Activated CD8-positive, alpha-beta memory T cell treated with anti-CD3 and anti-CD28 coated beads, Interleukin-2, amount 50 U/mL, for 48 hours (primary cell): ENCODE data around the gene PPDPF.

Experiments
- DNase-seq: peaks from one replicate; pipeline ENCODE4 v3.0.0-alpha.2; 2020

The PPDPF gene

GRCh38 chr20:63522091-63522868 lies 1.7 kb downstream of the PPDPF start:
- no peak for DNase-seq

GRCh38 chr20:63522981-63523611 lies 2.5 kb downstream of the PPDPF start:
- no peak for DNase-seq

- DNase-seq: no peak
Measured at GRCh38 chr20:63525185-63525584, 4.6 kb downstream of the PPDPF start.

- no peak for DNase-seq
Measured at GRCh38 chr20:63525971-63526370, 5.4 kb downstream of the PPDPF start.

- no peak for DNase-seq
Measured at GRCh38 chr20:63527184-63527583, 6.6 kb downstream of the PPDPF start.

- DNase-seq: no peak
Measured at GRCh38 chr20:63529180-63529860, 8.8 kb downstream of the PPDPF start.

- DNase-seq: no peak
Measured at GRCh38 chr20:63529861-63530787, 9.6 kb downstream of the PPDPF start.

GRCh38 chr20:63530788-63531160 lies 10.2 kb downstream of the PPDPF start:
- DNase-seq: no peak

GRCh38 chr20:63531686-63532448 lies 11.3 kb downstream of the PPDPF start:
- DNase-seq: no peak

GRCh38 chr20:63532449-63532971 lies 11.9 kb downstream of the PPDPF start:
- DNase-seq: no peak

- no peak for DNase-seq
Measured at GRCh38 chr20:63533388-63533787, 12.8 kb downstream of the PPDPF start.

GRCh38 chr20:63533871-63534393 lies 13.4 kb downstream of the PPDPF start:
- no peak for DNase-seq

- no peak for DNase-seq
Measured at GRCh38 chr20:63534427-63534830, 13.9 kb downstream of the PPDPF start.

GRCh38 chr20:63534831-63535651 lies 14.5 kb downstream of the PPDPF start:
- DNase-seq: no peak

GRCh38 chr20:63536241-63536977 lies 15.8 kb downstream of the PPDPF start:
- DNase-seq: no peak

- no peak for DNase-seq
Measured at GRCh38 chr20:63536997-63537524, 16.5 kb downstream of the PPDPF start, which contains the start of gene PTK6. TSS of gene PTK6 (minus strand) at chr20:63537376. CDS start at chr20:63537314, 62 bp downstream.

GRCh38 chr20:63537525-63538203 lies 17.1 kb downstream of the PPDPF start:
- peak; percentile 97 for DNase-seq

- DNase-seq: no peak
Measured at GRCh38 chr20:63538204-63539091, 17.9 kb downstream of the PPDPF start.
